T-helper 1 cell treated with Interleukin-12 subunit alpha and Interleukin-12 subunit beta and Interleukin-4 antibody, amounts not matched to agents 30 ng/mL and 1 ng/mL, for 36 hours (primary cell): ENCODE measurements around the gene PTPRF. TPM values are rescaled to one million over a fixed set of nuclear protein-coding genes. Genes with fewer than 3 reads are reported as not detected.

Experiments
- intact Hi-C: fragments of 100-400 bp; cut with micrococcal nuclease; formaldehyde crosslinking; loops from one replicate; pipeline ENCODE4 v1.15.1; 2024
- total RNA-seq: library from RNA; stranded (reverse); gene quantifications from 2 replicates; pipeline ENCODE4 v1.2.3, GENCODE V29; 2022

PTPRF gene
- total RNA-seq, 1 donor from 2014 or later = 0.81 TPM

- intact Hi-C loops = loop anchor here (5.0 kb wide), 1 partner anchor 323 kb away; no protein-coding TSS in a partner anchor
Measured at GRCh38 chr1:43550598-43551246, 20.0 kb downstream of the PTPRF start.

- intact Hi-C loops = loop anchor here (5.0 kb wide), 1 partner anchor 324 kb away; no protein-coding TSS in a partner anchor
Measured at GRCh38 chr1:43551396-43551888, 20.8 kb downstream of the PTPRF start.

DNA sequence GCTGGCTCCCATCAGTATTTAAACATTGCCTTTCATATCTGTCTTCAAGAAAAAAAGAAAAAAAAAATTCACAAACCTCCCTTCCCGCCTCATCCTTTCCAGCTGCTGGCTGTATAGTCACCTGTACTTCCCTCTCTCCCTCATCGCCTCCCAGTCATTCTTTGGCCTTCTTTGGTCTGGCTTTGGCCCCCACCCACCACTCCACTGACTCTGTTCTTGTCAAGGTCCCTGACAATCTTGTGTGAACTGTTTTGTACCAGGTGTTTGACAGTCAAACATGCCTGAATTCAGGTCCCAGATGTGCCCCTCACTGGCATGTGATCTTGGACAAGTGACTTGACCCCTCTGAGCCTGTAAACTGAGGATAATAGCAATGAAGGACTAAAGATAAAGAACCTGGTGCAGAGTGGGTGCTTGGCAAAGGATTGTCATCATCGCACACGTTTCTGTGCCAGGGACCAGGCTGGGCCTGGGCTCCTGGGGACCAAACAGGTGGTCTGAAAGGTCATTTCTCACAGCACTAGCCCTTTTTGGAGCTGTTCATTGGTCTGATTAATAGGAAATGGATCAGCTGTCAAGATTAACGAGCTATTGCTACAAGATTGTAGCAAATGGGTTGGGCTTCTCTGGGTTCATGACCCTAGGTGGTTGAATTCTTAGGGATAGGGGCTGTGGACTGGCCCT is 21.5 kb downstream of the PTPRF start:
- intact Hi-C loops = loop anchor here (5.0 kb wide), 1 partner anchor 325 kb away; no protein-coding TSS in a partner anchor

DNA sequence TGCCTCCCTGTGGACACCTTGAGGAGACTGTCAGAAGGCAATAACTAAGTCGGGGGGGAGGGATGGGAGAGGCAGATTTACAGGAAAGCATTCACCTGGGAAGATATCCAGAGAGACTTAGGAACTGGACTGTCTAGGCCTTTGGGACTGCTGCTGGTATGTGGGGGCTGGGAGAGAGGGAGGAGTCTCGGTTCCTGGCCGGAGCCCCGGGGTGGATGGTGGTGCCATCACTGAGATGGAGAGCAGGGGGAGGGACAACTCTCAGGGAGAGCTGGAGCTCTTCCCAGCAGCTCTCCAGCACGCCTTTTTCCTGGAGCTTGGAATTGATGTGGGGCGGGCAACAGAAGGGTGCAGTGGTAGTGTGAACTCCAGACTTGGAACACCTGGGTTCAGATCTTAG is 22.1 kb downstream of the PTPRF start:
- intact Hi-C loops = loop anchor here (5.0 kb wide), 1 partner anchor 326 kb away; no protein-coding TSS in a partner anchor

GRCh38 chr1:43554444-43554992 is 23.8 kb downstream of the PTPRF start:
- intact Hi-C loops = loop anchor here (1.0 to 5.0 kb wide), 2 partner anchors 25 to 327 kb away; no protein-coding TSS in a partner anchor

DNA sequence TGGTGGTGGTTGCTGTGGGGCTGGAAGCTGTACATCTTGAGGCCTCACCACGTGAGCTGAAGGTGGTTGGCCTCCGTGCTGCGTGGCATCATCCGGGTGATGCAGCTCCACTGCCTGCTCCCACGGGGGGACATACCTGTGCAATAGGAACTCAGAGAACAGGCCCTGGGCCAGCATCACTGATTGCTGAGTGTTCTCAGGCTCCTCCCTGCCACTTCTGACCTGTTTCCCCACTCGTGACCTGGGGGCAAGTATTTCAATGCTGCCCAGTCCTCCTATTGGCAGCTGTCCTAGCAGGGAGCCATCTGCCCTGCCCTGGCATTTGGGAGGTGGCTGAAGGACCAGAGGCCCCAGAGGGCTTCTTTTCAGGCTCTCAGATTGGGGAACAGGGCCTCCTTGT is 26.1 kb downstream of the PTPRF start:
- intact Hi-C loops = no loop called here

DNA sequence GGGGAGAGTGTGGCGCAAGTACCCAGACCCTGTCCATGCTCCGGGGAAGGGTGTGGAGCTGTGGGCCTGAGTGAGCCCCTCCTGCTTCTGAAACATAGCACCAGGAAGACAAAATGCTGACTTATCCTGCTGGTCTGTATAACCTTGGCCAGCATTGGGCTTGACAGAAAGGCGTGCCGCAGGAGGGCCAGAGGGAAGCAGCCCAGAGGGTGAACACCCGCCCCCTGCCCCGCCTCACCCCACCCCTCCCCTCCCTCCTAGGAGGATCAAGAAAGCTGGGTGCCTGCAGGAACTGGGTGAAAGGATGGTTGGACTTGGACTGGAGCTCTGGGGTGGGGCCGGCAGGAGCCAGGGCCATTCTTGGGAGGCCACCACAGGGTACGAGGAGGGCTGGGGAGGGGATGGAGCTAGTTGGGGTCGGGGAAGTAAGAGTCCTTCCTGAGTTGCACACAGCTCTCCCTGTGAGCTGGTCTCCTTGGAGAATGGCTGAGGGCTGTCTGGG is 27.1 kb downstream of the PTPRF start:
- intact Hi-C loops = no loop called here

DNA sequence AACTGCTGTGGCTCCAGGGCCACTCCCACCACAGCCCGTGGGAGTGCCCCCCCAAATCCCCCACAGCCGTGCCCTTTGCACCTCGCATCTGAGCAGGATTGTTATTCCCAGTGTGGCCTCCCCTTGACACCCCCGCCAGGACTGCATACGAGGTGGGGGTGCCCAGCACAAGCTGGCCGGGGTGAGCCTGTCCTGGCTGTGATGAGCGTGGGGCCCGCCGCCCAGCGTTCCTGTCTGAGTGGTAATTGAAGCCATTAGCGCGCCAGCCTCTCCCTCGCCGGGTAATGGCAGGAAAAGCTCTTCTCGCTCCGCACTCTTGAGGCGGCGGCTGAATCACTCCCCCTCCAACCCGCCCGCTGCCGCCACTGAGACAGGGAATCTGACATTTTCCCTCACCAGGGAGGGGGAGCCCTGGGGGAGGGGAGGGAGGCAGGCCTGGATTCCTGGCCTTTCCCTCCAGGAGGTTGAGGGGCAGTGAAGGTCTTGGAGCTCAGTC is 27.7 kb downstream of the PTPRF start:
- intact Hi-C loops = no loop called here

- intact Hi-C loops = loop anchor here (10.0 kb wide), 1 partner anchor 805 kb away; no protein-coding TSS in a partner anchor
Measured at GRCh38 chr1:43559714-43560113, 29.0 kb downstream of the PTPRF start.

DNA sequence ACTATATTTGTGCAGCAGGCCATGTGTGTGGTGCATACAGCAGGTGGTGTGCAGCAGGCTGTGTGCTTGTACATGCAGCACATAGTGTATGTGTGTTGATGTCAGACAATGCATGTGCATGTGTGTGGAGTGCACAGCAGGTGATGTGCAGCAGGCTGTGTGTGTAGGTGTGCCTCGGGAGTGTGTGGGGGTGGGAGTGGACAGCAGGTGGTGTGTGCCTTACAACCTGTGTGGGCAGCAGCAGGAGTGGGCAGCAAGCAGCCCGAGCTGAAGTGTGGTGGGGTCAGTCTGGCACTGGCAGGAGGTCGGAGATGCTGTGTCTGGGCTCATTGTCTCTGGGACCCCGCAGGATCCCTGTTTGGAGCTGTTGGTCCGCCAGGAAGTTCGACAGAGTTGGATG is 29.6 kb downstream of the PTPRF start:
- intact Hi-C loops = loop anchor here (10.0 kb wide), 1 partner anchor 805 kb away; no protein-coding TSS in a partner anchor

- intact Hi-C loops = loop anchor here (10.0 kb wide), 1 partner anchor 801 kb away; no protein-coding TSS in a partner anchor
Measured at GRCh38 chr1:43563876-43564539, 33.3 kb downstream of the PTPRF start.

DNA sequence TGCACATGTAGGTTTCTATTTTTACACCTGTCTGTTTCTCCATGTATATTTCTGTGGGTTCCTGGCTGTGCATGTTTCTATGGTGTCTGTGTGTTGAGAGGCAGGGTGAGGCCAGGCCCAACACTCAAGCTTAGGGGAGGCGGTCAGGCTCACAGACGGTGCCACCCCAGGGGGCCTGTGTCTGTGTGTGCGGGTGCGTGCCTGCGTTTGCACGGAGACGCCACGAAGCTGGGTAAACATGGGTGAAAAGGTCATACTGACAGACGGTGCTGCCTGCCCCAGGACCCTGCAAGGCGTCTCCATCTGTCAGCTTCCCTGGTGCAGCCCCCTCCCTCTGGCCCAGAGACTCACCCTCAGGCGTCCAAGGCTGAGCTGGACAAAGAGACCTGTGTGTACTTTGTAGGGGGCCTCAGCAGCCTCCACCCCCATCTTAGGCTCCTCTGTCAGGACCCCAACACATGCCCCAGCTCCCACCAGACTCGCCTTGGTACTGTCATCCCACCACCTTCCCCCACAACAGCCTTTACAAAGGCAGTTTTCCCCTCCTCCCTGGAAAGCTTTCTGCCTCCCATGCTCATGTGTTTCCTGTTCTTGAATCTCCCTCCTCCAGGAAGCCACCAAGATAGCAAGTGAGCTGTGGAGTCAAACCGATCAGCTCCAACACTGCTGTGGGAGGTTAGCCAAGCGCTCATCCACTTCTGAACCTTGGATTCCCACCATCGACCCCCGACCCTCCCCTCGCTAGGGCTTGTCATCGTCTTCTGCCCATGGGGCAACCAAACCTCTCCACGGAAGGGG is 34.1 kb downstream of the PTPRF start:
- intact Hi-C loops = loop anchor here (1.0 to 10.0 kb wide), 2 partner anchors 85 to 800 kb away; no protein-coding TSS in a partner anchor

DNA sequence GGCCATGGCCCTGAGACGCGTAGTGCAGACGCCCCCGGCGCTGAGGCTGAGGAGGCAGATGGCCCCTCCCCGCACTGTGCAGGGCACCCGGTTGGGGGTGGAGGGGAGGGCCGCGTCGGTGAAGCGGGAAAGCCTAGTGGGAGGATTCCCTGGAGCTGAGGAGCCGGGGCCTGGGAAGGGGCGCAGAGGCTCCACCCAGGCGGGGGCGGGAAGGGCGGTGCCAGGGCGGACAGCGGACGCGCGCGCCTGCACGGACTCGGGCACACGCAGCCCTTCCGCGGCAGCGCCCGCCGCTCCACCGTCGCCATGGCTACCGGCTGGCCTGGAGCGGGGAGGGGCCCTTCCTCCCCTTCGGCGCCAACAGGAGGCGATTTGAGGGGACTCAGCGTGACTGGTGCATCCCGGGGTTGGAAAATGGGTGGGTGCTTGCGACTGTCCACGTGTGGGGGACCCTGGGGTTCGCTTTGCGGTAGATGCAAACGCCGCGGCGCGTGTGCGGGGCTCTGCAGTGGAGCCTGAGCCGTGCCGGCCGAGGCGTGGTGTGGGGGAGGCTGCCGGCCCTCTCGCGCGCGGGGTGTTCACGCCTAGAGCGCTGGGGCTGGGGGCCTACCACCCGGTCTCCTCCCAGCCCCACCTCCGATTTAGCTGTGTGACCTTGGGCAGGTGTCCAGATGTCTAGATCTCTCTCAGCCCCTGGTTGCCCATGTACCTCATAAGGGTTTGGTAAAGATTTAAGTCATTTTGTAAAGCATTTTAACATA is 35.1 kb downstream of the PTPRF start:
- intact Hi-C loops = loop anchor here (1.0 to 10.0 kb wide), 2 partner anchors 84 to 799 kb away; no protein-coding TSS in a partner anchor

DNA sequence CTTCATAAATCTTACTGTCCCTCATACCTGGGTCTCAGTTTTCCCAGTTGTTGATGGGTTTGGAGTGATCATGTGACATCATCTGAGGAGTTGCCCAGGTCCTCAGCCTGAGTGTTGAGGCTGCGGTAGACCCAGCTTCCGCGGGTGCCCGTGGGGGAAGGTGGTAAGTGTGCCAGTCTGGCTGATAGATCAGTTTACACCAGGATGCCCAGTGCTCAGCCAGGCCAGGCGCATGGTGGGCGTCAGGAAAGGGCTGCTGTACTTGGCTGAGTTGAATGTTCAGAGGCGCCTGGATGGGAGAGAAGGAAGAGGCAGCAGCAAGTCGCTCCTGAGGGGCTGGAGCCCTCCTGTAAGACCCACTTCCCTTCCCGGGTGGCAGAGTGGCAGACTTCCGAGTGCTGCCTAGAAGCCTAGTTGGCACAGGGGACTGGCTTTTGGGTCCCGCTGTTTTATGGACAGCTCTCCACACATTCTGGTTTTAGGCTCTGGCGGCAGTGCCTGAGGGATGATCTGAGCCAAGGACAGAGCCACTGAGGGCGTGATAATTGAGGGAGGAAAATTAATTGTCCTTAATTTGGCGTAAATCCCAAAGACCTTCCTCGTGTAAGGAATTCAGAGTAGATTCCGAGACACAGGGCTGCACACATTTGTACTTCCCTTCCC is 35.8 kb downstream of the PTPRF start:
- intact Hi-C loops = loop anchor here (10.0 kb wide), 1 partner anchor 798 kb away; no protein-coding TSS in a partner anchor

DNA sequence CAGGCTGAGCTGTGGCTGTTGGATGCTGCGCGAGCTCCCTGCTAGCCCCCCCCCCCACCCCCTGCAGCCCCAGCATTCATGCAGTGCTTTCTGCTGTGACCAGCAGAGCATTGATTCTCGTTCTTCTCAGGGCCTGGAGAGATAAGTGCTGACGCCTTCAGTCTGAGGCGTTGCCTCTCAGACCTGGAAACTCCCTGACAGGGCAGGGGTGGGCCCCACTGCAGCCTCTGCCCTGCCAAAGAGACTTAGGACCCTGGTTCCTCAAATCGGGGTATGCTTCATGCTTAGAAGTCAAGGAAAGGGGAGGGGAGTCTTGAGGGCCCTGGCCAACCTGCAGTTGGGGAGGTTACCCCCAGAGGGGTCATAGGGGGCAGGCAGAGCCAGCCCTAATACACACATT is 38.5 kb downstream of the PTPRF start:
- intact Hi-C loops = loop anchor here (10.0 kb wide), 1 partner anchor 796 kb away; no protein-coding TSS in a partner anchor

DNA sequence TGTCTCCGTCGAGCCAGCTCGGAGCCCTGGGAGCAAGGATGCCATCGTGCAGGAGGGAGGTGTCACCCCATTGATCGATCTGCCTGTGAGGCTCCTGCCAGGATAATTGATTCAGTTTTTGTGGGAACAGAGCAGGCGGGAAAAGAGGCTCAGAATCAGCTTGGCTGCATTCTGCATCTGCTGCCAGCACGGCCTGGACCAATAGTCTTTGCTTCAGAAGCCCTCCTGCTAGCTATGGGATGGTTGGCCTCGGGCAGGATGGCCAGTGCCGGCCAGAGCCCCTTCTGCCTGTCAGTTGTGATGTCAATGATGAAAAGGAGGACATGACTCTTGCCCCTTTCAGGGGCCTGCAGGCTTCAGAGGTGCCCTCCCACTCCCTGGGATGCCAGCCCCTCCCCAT is 39.6 kb downstream of the PTPRF start:
- intact Hi-C loops = no loop called here

GRCh38 chr1:43570715-43571114 is 40.0 kb downstream of the PTPRF start:
- intact Hi-C loops = no loop called here

DNA sequence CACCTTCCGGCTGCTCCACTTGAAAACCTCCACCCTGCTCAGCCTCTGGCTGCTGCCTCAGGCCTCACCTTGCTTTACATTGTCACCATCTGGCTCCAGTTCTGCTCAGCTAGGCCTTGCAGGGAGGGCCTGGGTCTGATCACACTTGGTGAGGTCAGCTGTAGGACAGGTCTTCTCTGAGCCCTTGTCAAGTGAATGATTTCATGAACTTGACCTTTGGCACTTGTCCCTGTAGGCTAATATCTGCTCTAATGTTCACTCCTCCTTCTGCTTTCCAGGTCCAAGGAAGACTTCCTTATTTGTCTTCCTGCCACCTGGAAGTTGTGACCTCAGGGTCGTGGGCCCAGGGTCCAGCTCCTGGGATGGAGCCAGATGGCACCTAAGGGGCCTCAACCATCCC is 41.4 kb downstream of the PTPRF start:
- intact Hi-C loops = no loop called here

DNA sequence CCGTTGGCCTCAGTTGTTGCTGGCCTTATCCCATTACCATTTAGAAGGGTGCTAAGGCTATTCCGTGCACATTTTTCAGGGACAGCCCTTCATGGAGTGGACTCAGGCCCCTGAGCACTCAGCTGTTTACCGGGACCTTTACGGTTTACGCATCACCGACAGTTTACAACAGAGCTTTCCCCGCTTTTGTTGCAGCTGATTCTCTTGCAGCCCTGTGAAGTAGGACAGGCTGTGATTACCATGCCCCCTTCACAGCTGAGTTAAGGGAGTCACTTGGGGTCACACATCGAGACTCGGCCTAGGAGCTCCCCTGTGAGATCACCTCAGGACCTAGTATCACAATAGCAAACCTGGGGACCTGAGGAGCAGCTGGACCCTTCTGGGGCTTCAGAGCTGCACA is 41.9 kb downstream of the PTPRF start:
- intact Hi-C loops = no loop called here
